ENCODE data around the gene EMP2. TPM values are rescaled to one million over a fixed set of nuclear protein-coding genes. Genes with fewer than 3 reads are reported as not detected.

EMP2 gene
- polyA plus RNA-seq, 2 of the 4 experiments (the other 2 are of a cell fraction) = 14.2 to 21.4 TPM

DNA sequence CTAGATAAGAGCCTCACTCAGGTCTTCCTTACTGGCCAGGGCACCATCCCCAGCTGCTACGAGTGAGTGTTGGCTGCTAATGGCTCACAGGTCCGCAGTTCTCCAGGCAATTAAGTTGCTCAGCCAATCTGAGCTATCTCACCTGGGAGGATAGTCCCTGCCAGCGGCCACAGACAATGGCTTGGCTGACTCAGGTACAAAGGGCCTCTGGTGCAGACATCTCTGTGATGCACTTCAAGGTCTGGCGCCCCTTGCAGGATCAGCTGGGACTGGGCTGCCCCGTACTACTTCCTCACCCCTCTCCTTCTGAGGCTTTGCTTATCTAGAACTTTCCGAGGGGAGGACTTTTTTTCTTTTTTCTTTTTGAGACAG lies 49.2 kb upstream of the EMP2 start:
- ATAC-seq = peak in 1 of 2 experiments; percentile 38; a peak in 2 of 6 replicates
- FAIRE-seq = no peak
- POLR2A ChIA-PET = no interaction called here

DNA sequence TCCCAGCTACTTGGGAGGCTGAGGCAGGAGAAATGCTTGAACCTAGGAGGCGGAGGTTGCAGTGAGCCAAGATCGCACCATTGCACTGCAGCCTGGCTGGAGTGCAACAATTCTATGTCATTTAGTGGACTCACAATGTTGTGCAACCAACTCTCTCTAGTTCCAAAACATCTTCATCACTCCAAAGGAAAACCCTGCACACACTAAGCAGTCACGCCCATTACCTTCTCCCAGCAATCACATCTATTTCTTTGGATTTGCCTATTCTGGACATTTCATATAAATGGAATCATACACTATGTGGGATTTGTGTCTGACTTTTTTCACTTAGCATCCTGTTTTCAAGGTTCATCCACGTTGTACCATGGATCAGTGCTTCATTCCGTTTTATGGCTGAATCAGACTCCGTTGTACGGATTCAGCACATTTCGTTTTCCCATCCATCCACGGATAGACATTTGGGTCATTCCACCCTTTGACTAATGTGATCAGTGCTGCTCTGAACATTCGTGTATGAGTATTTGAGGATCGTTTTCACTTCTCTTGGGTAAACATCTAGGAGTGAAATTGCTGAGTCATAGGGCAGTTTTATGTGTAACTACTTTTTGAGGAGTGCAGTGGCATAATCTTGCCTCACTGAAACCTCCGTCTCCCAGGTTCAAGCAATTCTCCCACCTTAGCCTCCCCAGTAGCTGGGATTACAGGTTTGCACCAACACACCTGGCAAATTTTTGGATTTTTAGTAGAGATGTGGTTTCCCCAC lies 45.4 kb upstream of the EMP2 start:
- no peak overlapping the region for H3K4me3 ChIP-seq
- H3K4me1 ChIP-seq = peaks cover 24% of the 10 kb centered on the region
- FAIRE-seq (no peak), ATAC-seq (peak; percentile 46 to 70; a peak in 3 of 6 replicates), DNase-seq (ENCODE audit: low read depth in 1 of 2, low spot score in 1 of 2) (peak; percentile 29 to 72)
- WGBS (ENCODE audit: missing lambda C conversion rate) = 46% methylated on average over 12 of the region's 12 CpGs
- peak overlapping the region; percentile 72 to 87 for H3K27ac ChIP-seq
- POLR2A ChIA-PET = no interaction called here
- CTCF ChIA-PET = no interaction called here
- H3K4me2 ChIP-seq = peak overlapping the region; percentile 65
- 0 out of 3 replicates have a peak, but pooled peaks cover 4% of the 10 kb centered on the region for H3K9me3 ChIP-seq
- TF ChIP-seq, protein P1, sequence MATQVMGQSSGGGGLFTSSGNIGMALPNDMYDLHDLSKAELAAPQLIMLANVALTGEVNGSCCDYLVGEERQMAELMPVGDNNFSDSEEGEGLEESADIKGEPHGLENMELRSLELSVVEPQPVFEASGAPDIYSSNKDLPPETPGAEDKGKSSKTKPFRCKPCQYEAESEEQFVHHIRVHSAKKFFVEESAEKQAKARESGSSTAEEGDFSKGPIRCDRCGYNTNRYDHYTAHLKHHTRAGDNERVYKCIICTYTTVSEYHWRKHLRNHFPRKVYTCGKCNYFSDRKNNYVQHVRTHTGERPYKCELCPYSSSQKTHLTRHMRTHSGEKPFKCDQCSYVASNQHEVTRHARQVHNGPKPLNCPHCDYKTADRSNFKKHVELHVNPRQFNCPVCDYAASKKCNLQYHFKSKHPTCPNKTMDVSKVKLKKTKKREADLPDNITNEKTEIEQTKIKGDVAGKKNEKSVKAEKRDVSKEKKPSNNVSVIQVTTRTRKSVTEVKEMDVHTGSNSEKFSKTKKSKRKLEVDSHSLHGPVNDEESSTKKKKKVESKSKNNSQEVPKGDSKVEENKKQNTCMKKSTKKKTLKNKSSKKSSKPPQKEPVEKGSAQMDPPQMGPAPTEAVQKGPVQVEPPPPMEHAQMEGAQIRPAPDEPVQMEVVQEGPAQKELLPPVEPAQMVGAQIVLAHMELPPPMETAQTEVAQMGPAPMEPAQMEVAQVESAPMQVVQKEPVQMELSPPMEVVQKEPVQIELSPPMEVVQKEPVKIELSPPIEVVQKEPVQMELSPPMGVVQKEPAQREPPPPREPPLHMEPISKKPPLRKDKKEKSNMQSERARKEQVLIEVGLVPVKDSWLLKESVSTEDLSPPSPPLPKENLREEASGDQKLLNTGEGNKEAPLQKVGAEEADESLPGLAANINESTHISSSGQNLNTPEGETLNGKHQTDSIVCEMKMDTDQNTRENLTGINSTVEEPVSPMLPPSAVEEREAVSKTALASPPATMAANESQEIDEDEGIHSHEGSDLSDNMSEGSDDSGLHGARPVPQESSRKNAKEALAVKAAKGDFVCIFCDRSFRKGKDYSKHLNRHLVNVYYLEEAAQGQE (IDR thresholded peaks at IDR 0.05) = no peak
- TF ChIP-seq CBX8 (IDR thresholded peaks at IDR 0.05) = no peak
- TF ChIP-seq, protein P2, sequence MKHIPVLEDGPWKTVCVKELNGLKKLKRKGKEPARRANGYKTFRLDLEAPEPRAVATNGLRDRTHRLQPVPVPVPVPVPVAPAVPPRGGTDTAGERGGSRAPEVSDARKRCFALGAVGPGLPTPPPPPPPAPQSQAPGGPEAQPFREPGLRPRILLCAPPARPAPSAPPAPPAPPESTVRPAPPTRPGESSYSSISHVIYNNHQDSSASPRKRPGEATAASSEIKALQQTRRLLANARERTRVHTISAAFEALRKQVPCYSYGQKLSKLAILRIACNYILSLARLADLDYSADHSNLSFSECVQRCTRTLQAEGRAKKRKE (CRISPR knock-in tag; IDR thresholded peaks at IDR 0.05; ENCODE audit: low read depth) = no peak
- no peak for TF ChIP-seq ESRRA (IDR thresholded peaks at IDR 0.05; ENCODE audit: borderline replicate concordance, low read length)
- TF ChIP-seq ZSCAN20 (CRISPR knock-in tag; IDR thresholded peaks at IDR 0.05) = no peak
- no peak for TF ChIP-seq FOSL2 (IDR thresholded peaks at IDR 0.05)
- TF ChIP-seq FOSL2 (CRISPR knock-in tag; IDR thresholded peaks at IDR 0.05) = peak; percentile 63
- TF ChIP-seq EHMT2 (IDR thresholded peaks at IDR 0.05; ENCODE audit: low read depth) = no peak
- TF ChIP-seq CEBPB (IDR thresholded peaks at IDR 0.05) = 0 out of 4 replicates have a peak, but pooled peaks of 1 of the 2 experiments have one; percentile 33
- TF ChIP-seq, protein P3, sequence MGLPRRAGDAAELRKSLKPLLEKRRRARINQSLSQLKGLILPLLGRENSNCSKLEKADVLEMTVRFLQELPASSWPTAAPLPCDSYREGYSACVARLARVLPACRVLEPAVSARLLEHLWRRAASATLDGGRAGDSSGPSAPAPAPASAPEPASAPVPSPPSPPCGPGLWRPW (IDR thresholded peaks at IDR 0.05) = no peak
- TF ChIP-seq POLR2A (IDR thresholded peaks at IDR 0.05; ENCODE audit: low read length) = no peak
- TF ChIP-seq HDAC2 (IDR thresholded peaks at IDR 0.05) = no peak
- TF ChIP-seq RNF2 (IDR thresholded peaks at IDR 0.05; ENCODE audit: borderline replicate concordance, low read depth) = no peak
- TF ChIP-seq POLR2AphosphoS2 (conservative IDR thresholded peaks at IDR 0.05; ENCODE audit: low read length) = no peak
- no peak for TF ChIP-seq TP53 (CRISPR knock-in tag; IDR thresholded peaks at IDR 0.05)
- no peak for TF ChIP-seq TFCP2L1 (CRISPR knock-in tag; IDR thresholded peaks at IDR 0.05)
- TF ChIP-seq ZNF302 (CRISPR knock-in tag; IDR thresholded peaks at IDR 0.05) = peak; percentile 62
- no peak for TF ChIP-seq MYC (IDR thresholded peaks at IDR 0.05; ENCODE audit: borderline replicate concordance, low read length)
- TF ChIP-seq, protein P4, sequence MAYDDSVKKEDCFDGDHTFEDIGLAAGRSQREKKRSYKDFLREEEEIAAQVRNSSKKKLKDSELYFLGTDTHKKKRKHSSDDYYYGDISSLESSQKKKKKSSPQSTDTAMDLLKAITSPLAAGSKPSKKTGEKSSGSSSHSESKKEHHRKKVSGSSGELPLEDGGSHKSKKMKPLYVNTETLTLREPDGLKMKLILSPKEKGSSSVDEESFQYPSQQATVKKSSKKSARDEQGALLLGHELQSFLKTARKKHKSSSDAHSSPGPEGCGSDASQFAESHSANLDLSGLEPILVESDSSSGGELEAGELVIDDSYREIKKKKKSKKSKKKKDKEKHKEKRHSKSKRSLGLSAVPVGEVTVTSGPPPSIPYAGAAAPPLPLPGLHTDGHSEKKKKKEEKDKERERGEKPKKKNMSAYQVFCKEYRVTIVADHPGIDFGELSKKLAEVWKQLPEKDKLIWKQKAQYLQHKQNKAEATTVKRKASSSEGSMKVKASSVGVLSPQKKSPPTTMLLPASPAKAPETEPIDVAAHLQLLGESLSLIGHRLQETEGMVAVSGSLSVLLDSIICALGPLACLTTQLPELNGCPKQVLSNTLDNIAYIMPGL (CRISPR knock-in tag; IDR thresholded peaks at IDR 0.05; ENCODE audit: borderline replicate concordance) = no peak
- TF ChIP-seq HOXA7 (CRISPR knock-in tag; IDR thresholded peaks at IDR 0.05) = no peak
- TF ChIP-seq SREBF2 (IDR thresholded peaks at IDR 0.05) = no peak
- TF ChIP-seq HOXB13 (CRISPR knock-in tag; IDR thresholded peaks at IDR 0.05; ENCODE audit: low read depth) = peak; percentile 69; the same call in 1 of the 2 replicates
- TF ChIP-seq NPAS2 (CRISPR knock-in tag; IDR thresholded peaks at IDR 0.05; ENCODE audit: borderline replicate concordance) = no peak
- no peak for TF ChIP-seq FOSB (CRISPR knock-in tag; IDR thresholded peaks at IDR 0.05)
- 0 out of 2 replicates have a peak, but pooled peaks have one; percentile 33 for TF ChIP-seq FOXS1 (CRISPR knock-in tag; IDR thresholded peaks at IDR 0.05)
- no peak for TF ChIP-seq GATA3 (IDR thresholded peaks at IDR 0.05; ENCODE audit: borderline replicate concordance)
- no peak for TF ChIP-seq HOXB5 (CRISPR knock-in tag; IDR thresholded peaks at IDR 0.05)
- no peak for TF ChIP-seq EP300 (IDR thresholded peaks at IDR 0.05)
- peak; percentile 99 for TF ChIP-seq NFE2L2 (conservative IDR thresholded peaks at IDR 0.05; ENCODE audit: low read length)
- no peak for TF ChIP-seq EHF (CRISPR knock-in tag; IDR thresholded peaks at IDR 0.05)
- no peak for TF ChIP-seq RCOR1 (IDR thresholded peaks at IDR 0.05; ENCODE audit: low read depth, low read length)
- no peak for TF ChIP-seq MAZ (IDR thresholded peaks at IDR 0.05; ENCODE audit: borderline replicate concordance, low read depth, low read length)

More for the DNA sequence above, 49.2 kb upstream of the EMP2 start:
- WGBS (ENCODE audit: missing lambda C conversion rate) = 87% methylated on average over 6 of the region's 6 CpGs
- CTCF ChIA-PET = interaction anchor here (1.3 kb wide), 2 partner anchors 10 to 49 kb away, joined by 3 to 4 read pairs; partner anchors contain the start of gene EMP2
- H3K4me1 ChIP-seq = peaks cover 16% of the 10 kb centered on the region
- no peak for DNase-seq (ENCODE audit: low read depth in 1 of 2, low spot score in 1 of 2)
- no peak overlapping the region for H3K4me2 ChIP-seq
- TF ChIP-seq CEBPB (IDR thresholded peaks at IDR 0.05) (no peak), RCOR1 (IDR thresholded peaks at IDR 0.05; ENCODE audit: low read depth, low read length) (no peak), HOXA7 (CRISPR knock-in tag; IDR thresholded peaks at IDR 0.05) (no peak)
- no peak overlapping the region for H3K4me3 ChIP-seq
- H3K27ac ChIP-seq = no peak overlapping the region
- 0 out of 3 replicates have a peak, but pooled peaks cover 4% of the 10 kb centered on the region for H3K9me3 ChIP-seq

Measured in A549 (cell line).